GM18499 (cell line): ENCODE measurements around the gene POGK.

Source experiments
- ATAC-seq: cut with Tn5 transposase; IDR thresholded peaks from one replicate; pipeline ENCODE4 v1.9.1; 2021; ENCODE audit warnings: moderate number of reproducible peaks; ENCODE audit not compliant: insufficient read depth, unreplicated experiment

Gene POGK

DNA sequence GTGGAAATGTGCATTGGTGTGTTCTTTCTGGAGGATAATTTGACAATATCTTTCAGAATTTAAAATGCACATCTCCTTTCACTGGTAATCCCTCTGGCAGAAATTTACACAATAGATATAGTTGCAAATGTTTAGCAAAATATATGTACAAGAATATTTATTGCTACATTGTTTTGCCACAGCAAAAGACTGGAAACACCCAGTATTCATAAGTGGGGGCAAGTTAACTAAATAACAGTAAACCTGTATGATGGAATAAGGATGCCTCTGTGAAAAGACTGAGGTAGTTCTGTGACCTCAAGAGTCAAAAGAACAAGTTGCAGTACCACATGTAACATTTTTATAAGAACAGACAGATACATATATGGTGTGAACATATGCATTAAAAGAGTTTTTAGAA lies 50.5 kb downstream of the POGK start:
- ATAC-seq = no peak

DNA sequence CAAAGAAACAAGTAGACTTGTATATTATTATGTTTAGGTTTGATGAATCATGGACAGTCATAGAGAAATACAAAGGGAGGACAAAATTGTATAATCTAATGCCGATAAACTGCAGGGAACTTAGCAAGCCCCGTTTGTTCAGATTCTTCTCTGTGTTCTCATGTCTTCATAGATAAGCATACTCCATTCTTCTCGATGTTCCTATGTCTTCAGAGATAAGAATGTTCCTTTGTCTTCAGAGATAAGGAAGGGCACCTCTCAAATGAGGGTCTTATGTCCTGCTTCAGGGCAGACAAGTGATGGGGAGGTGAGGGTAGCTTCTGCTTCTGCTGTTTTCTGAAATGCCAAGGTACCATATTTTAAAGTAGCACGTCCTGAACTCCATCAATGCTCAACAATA lies 56.5 kb downstream of the POGK start:
- no peak for ATAC-seq

DNA sequence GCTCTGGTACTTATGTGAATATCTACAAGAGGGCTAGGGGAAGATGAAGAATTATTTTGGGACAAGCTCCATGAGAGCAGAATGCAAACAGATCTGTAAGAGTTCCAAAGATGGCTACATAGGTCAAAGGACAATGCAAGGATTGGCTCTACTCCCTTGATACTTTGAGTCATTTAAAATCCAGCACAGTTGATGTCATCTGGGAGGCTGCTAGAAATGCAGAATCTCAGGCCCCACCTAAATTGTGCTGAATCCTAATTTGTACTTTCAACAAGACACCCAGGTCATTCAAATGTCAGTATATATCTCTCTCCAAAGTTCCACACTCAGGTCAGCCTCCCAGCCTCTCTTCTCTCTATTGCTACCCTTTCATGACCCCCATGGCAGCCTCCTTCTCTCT lies 60.5 kb downstream of the POGK start:
- no peak for ATAC-seq

DNA sequence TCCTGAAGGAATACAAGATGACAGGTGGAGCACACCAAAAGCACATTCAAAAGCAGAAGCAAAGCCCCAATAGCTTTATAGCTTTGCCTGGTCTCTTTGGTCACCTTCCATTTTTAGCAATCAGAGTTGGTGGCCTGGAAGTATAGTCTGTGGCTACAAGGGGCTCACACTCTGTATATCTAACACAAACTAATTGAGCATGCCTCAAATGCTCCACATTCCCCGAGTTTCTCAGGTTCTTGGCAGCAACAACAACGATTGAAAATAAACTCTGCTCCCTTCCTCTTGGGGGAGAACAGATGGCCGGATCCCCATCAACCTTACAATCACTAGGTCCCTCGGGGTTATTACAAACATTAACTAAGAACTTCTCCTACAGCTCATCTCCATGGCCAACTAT lies 61.7 kb downstream of the POGK start:
- no peak for ATAC-seq

DNA sequence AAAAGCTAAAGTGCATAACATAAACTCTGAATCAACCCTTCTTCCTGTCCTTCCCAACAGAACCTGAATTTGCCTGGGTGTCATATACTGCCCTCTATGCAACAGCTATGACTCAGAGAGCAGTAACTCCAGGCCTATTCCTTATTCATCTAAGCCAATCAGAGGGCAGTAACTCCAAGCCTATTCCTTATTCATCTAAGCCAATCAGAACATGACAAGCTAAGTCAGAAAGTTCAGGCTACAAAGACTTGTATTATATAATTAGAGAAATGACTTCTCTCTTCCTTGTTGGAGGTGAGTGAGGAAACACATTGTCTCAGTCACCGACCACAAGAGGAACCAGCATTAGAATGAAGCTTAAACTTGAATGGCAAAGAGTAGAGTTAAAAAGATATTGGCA lies 63.0 kb downstream of the POGK start:
- ATAC-seq = no peak

DNA sequence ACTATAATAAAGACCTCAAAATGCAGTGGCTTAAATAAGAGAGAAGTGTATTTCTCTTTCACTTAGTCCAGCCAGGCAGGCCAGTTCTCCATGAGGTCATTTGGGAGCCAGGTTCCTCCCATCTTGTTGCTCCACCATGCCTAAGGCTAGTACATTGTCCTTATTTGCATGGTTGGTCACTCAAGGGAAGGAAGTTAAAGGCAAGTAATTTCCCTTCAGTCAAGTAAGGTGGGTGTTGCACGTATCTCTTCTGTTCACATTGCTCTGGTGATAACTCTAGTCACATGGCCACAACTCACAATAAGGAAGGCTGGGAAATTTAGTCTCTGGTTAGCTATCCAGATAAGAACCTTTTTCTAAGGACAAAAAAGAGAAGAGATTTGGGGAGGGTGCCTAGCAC lies 64.0 kb downstream of the POGK start:
- no peak for ATAC-seq

DNA sequence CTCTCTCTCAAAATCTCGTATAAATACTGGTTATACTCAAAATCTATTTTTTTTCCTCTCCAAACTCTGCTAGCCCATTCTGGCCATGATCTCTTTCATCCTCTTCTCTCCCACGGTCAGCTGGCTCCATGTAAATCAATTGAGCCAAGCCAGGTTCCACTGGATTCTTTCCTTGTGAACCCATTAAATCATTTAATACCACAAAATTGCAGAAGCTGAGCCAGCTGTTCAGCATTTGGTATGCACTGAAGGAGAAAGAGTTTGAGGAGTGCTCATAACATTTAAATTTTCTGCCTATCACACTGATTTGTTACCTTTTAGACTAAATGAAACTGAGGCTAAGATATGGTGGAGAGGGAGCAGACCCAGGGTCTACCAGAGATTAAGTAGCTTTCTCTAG lies 65.9 kb downstream of the POGK start:
- ATAC-seq = no peak

DNA sequence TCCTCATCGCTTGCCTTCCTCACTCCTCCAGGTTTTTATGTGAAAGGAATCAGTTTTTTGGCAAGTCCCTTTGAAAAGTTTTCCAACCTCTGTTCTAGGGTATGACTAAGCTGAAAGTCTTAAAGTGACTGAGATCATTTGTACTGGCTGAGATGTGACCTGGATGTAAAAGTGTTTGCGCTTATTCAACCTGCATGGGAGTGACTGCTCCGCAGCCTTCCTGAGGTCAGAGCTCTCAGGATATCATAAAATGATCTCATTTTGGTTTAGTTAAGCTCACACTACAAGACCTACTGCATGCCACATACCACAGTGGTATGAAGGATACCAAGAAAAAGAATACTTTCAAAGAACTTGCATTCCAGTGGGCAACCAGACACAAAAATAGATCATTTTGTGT lies 66.6 kb downstream of the POGK start:
- no peak for ATAC-seq
